ENCODE data around the gene SETX.
"Not testable (repeated sequence)": the region's sequence is repeated elsewhere in the genome, so short reads cannot be mapped to it uniquely, and the experiment has no call there.

The SETX gene, protein sequence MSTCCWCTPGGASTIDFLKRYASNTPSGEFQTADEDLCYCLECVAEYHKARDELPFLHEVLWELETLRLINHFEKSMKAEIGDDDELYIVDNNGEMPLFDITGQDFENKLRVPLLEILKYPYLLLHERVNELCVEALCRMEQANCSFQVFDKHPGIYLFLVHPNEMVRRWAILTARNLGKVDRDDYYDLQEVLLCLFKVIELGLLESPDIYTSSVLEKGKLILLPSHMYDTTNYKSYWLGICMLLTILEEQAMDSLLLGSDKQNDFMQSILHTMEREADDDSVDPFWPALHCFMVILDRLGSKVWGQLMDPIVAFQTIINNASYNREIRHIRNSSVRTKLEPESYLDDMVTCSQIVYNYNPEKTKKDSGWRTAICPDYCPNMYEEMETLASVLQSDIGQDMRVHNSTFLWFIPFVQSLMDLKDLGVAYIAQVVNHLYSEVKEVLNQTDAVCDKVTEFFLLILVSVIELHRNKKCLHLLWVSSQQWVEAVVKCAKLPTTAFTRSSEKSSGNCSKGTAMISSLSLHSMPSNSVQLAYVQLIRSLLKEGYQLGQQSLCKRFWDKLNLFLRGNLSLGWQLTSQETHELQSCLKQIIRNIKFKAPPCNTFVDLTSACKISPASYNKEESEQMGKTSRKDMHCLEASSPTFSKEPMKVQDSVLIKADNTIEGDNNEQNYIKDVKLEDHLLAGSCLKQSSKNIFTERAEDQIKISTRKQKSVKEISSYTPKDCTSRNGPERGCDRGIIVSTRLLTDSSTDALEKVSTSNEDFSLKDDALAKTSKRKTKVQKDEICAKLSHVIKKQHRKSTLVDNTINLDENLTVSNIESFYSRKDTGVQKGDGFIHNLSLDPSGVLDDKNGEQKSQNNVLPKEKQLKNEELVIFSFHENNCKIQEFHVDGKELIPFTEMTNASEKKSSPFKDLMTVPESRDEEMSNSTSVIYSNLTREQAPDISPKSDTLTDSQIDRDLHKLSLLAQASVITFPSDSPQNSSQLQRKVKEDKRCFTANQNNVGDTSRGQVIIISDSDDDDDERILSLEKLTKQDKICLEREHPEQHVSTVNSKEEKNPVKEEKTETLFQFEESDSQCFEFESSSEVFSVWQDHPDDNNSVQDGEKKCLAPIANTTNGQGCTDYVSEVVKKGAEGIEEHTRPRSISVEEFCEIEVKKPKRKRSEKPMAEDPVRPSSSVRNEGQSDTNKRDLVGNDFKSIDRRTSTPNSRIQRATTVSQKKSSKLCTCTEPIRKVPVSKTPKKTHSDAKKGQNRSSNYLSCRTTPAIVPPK (N-terminal part only)

DNA sequence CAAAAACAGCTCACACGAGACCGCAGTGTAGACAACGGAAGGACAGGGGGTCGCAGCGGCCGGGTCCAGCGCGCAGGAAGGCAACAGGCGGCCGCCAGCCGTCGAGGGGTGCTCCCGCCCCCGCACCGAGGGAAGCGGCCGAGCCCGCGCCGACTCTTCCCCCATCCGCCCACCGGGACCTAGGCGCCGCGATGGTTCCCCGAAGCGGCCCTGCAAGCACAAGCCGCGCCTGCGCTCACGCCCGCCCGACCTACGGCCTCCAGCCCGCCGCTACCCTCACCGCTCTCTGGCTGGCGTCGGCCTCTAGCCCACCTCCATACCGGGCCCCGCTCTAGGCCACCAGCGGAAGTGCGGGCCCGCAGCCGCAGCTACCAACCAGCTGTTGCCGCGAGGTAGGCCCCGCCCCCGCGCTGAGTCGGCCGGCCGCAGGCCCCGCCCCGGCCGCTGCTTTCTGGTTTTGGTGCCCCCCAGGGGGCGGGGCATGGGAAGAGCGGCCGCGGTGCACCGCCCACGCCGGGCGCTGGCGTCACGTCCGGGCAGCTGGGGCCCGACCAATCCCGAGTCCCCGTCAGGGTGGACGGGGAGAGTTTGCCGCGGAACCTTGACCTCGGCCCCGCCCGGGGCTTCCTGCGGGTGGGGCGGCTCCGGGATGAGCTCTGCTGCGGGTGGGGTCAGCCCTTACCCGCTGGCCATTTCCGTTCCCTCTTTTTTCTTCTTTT, at the start of gene SETX:
TSS of gene SETX (minus strand) at position 350 of the 719 bp plus-strand sequence. CDS start 5,558 bp downstream, outside the sequence.
- peak within 1 kb of the TSS; percentile 92 for H3K4me3 Mint-ChIP-seq
- H3K27me3 Mint-ChIP-seq: no peaks in the 10 kb centered on the region
- no peaks in the 10 kb centered on the region for H3K9me3 Mint-ChIP-seq
- peaks cover 44% of the 10 kb centered on the region for H3K4me1 Mint-ChIP-seq (ENCODE audit: low read depth)
- peak; percentile 98 for DNase-seq
- peak within 1 kb of the TSS; percentile 98 for H3K27ac Mint-ChIP-seq
- H3K36me3 Mint-ChIP-seq (ENCODE audit: low read depth): peaks cover 46% of the 10 kb centered on the region

DNA sequence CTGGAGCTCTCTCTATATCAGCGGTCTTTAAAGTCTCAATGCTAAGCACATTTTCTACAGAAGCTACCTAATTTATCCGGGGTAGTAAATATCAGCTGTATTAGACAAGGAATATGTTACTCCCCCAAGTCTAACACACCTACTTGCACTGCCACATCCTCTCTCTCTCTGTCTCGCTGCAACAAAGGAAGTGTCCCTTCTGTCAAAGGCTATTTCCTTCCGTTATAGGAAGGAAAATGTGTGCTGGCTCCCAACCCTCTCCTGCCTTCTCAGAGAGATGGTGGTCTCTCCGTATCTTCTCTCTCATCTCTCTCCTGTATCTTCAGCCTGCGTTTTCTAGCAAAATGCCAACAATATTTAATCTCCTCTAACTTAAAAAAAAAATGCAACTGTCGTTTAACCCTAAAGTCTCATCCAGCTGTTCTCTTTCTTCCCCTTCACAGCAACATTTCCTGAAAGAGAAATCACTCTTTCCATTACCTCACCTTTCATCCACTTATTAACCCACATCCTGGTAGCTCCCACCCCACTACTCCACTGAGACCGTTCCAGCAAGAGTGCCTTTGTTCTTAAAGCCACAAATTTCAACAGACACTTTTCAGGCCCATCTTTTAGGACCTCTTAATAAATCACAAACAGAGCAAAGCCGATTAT, 49.6 kb upstream of the SETX start:
- Mint-ChIP-seq H3K27me3 (peaks cover under 1% of the 10 kb centered on the region), H3K9me3 (no peaks in the 10 kb centered on the region), H3K27ac (peak overlapping the region; percentile 96), H3K4me3 (peak overlapping the region; percentile 97), H3K4me1 (ENCODE audit: low read depth) (peaks cover 53% of the 10 kb centered on the region), H3K36me3 (ENCODE audit: low read depth) (peaks cover 63% of the 10 kb centered on the region)
- no peak for DNase-seq

DNA sequence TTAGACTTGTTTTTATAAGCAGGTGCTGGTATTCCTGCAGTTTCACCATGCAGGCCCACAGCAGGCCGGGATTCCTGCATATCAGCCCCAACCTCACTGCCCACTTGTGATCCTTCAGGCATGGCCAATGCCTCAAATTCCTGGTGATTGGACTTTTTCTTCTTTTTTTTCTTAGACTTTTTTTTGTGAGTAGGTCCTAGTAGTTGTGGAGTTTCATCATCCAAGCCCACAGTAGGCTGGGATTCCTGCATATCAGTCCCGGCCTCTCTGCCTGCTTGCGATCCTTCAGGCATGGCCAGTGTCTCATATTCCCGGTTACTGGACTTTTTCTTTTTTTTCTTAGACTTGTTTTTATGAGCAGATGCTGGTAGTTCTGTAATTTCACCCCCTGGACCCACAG, 47.0 kb upstream of the SETX start:
- peaks cover 85% of the 10 kb centered on the region for H3K36me3 Mint-ChIP-seq (ENCODE audit: low read depth)
- peaks cover 46% of the 10 kb centered on the region for H3K4me1 Mint-ChIP-seq (ENCODE audit: low read depth)
- no peaks in the 10 kb centered on the region for H3K27me3 Mint-ChIP-seq
- no peaks in the 10 kb centered on the region for H3K9me3 Mint-ChIP-seq
- DNase-seq: no peak
- H3K4me3 Mint-ChIP-seq: no peak overlapping the region
- peak overlapping the region; percentile 38 for H3K27ac Mint-ChIP-seq

DNA sequence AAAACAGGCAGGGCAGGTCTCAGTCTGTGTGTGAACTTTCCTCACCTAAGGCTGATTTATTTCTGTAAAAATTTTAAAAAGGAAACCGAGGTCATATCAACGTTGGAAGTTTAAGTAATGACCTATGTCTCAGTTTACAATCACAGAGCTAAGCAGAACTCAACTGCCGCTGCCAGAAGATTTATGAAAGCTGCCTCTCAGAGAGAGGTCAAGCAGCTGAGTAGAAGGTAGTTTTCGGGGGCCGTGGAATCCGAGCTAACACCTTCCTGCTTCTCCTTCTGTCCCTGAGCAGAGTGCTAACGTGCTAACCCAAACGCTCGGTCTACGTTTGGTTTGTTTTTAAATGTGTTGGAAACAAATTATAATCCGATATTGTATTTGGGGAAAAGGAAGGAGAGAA, 40.8 kb upstream of the SETX start:
- Mint-ChIP-seq H3K4me3 (no peak overlapping the region), H3K4me1 (ENCODE audit: low read depth) (peaks cover 1% of the 10 kb centered on the region), H3K36me3 (ENCODE audit: low read depth) (peaks cover 90% of the 10 kb centered on the region), H3K27me3 (no peaks in the 10 kb centered on the region), H3K27ac (no peak overlapping the region), H3K9me3 (no peaks in the 10 kb centered on the region)
- no peak for DNase-seq

GRCh38 chr9:132391449-132391848, 36.7 kb upstream of the SETX start:
- DNase-seq: no peak
- Mint-ChIP-seq H3K27ac (no peak overlapping the region), H3K9me3 (no peaks in the 10 kb centered on the region), H3K4me1 (ENCODE audit: low read depth) (no peaks in the 10 kb centered on the region), H3K36me3 (ENCODE audit: low read depth) (peaks cover 94% of the 10 kb centered on the region), H3K27me3 (no peaks in the 10 kb centered on the region), H3K4me3 (no peak overlapping the region)

- Mint-ChIP-seq H3K9me3 (no peaks in the 10 kb centered on the region), H3K4me3 (no peak overlapping the region), H3K27me3 (no peaks in the 10 kb centered on the region), H3K36me3 (ENCODE audit: low read depth) (peaks cover 94% of the 10 kb centered on the region), H3K27ac (no peak overlapping the region), H3K4me1 (ENCODE audit: low read depth) (no peaks in the 10 kb centered on the region)
- DNase-seq: no peak
These were observed 36.2 kb upstream of the SETX start for GRCh38 chr9:132390966-132391365.

DNA sequence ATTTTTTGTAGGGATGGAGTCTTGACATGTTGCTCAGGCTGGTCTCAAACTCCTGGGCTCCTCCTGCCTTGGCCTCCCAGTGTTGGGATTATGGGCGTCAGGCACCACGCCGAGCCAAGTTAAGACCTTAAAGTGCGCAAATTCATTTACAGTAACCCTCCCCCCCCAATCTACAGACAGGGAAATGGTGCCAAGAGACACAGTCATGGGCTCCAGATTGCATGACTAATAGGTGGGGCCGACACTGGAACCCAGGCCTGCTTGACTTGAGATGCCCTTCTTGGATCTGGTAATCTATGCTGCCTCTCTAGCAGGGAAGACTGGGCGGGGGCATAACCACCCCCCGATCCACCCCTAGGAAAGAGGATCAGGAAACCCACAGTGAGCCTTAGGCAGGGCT, 32.3 kb upstream of the SETX start:
- H3K36me3 Mint-ChIP-seq (ENCODE audit: low read depth): peaks cover 96% of the 10 kb centered on the region
- H3K9me3 Mint-ChIP-seq: no peaks in the 10 kb centered on the region
- no peak overlapping the region for H3K27ac Mint-ChIP-seq
- H3K4me1 Mint-ChIP-seq (ENCODE audit: low read depth): peaks cover 26% of the 10 kb centered on the region
- H3K4me3 Mint-ChIP-seq: no peak overlapping the region
- no peak for DNase-seq
- H3K27me3 Mint-ChIP-seq: no peaks in the 10 kb centered on the region

DNA sequence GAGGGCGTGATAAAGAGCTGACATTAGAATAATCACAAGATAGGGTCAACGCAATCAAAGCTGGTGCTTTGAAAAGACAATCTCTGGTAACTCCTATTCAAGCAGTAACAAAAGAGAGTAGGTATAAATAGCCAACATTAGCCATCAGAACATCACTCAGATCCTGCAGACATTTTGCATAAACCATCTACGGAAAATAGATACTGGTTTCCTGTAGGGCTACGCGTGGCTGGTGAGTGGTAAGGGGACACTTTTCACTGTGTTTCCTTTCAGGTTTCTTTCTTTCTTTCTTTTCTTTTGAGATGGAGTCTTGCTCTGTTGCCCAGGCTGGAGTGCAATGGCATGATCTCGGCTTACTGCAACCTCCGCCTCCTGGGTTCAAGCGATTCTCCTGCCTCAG, 29.6 kb upstream of the SETX start:
- no peak overlapping the region for H3K4me3 Mint-ChIP-seq
- H3K9me3 Mint-ChIP-seq: no peaks in the 10 kb centered on the region
- H3K27ac Mint-ChIP-seq: peak overlapping the region; percentile 51
- H3K4me1 Mint-ChIP-seq (ENCODE audit: low read depth): peaks cover 33% of the 10 kb centered on the region
- no peak for DNase-seq
- peaks cover 79% of the 10 kb centered on the region for H3K36me3 Mint-ChIP-seq (ENCODE audit: low read depth)
- H3K27me3 Mint-ChIP-seq: no peaks in the 10 kb centered on the region

DNA sequence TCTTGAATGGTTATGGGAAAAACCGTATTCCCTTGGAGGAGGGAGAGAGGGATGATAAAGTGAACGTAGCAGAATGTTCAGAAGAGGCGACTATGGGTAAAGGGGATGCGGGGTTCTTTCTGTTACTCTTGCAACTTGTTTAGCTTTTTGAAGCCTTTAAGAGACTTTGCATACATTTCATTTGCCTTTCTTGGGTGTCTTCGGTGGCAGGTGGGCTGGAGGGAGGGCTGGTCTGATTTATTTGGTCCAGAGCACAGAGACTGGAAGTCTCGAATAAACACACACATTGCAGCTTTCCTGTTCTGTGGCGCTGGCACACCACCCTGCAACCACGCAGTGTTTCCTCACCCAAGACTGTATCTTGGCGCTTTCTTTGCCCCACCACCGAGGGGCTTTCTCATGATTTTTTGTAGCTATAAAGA, 28.7 kb upstream of the SETX start:
- Mint-ChIP-seq H3K27ac (peak overlapping the region; percentile 66), H3K27me3 (no peaks in the 10 kb centered on the region), H3K4me3 (no peak overlapping the region), H3K4me1 (ENCODE audit: low read depth) (peaks cover 33% of the 10 kb centered on the region), H3K36me3 (ENCODE audit: low read depth) (peaks cover 70% of the 10 kb centered on the region), H3K9me3 (no peaks in the 10 kb centered on the region)
- no peak for DNase-seq

GRCh38 chr9:132381966-132382541, 27.3 kb upstream of the SETX start:
- H3K36me3 Mint-ChIP-seq (ENCODE audit: low read depth): peaks cover 56% of the 10 kb centered on the region
- no peak overlapping the region for H3K4me3 Mint-ChIP-seq
- no peaks in the 10 kb centered on the region for H3K27me3 Mint-ChIP-seq
- peak overlapping the region; percentile 39 for H3K27ac Mint-ChIP-seq
- DNase-seq: no peak
- no peaks in the 10 kb centered on the region for H3K9me3 Mint-ChIP-seq
- H3K4me1 Mint-ChIP-seq (ENCODE audit: low read depth): peaks cover 33% of the 10 kb centered on the region

DNA sequence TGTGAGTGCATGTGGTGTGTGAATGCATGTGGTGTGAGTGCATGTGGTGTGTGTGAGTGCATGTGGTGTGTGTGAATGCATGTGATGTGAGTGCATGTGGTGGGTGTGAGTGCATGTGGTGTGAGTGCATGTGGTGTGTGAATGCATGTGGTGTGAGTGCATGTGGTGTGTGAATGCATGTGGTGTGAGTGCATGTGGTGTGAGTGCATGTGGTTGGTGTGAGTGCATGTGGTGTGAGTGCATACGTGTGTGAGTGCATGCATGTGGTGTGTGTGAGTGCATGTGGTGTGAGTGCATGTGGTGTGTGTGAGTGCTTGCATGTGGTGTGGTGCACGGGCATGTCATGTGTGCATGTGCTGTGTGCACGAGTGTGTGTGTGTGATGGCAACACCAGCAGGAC, 23.6 kb upstream of the SETX start:
- not testable (repeated sequence) for H3K27ac Mint-ChIP-seq, H3K9me3 Mint-ChIP-seq, H3K4me3 Mint-ChIP-seq, DNase-seq, H3K27me3 Mint-ChIP-seq
- Mint-ChIP-seq H3K4me1 (ENCODE audit: low read depth) (peaks cover 23% of the 10 kb centered on the region), H3K36me3 (ENCODE audit: low read depth) (peaks cover 33% of the 10 kb centered on the region)

- not testable (repeated sequence) for DNase-seq, H3K27me3 Mint-ChIP-seq, H3K4me3 Mint-ChIP-seq, H3K27ac Mint-ChIP-seq, H3K9me3 Mint-ChIP-seq
- peaks cover 31% of the 10 kb centered on the region for H3K36me3 Mint-ChIP-seq (ENCODE audit: low read depth)
- H3K4me1 Mint-ChIP-seq (ENCODE audit: low read depth): peaks cover 24% of the 10 kb centered on the region
These were observed 23.0 kb upstream of the SETX start for GRCh38 chr9:132377769-132378168.
